A673 (cell line): Measurements from ENCODE around the gene ORC4. TPM values are rescaled to one million over a fixed set of nuclear protein-coding genes. Genes with fewer than 3 reads are reported as not detected.

Source experiments
- BruUV-seq: library from RNA; stranded (reverse); fragments of 400-500 nt; replicated peaks from 2 replicates; lab custom pipeline; 2021; lab: Mats Ljungman, UMichigan
- CTCF ChIA-PET: fragments of 300-600 bp; sonication (Branson Sonifier 250); formaldehyde crosslinking; loops from one replicate; lab custom pipeline; 2022; ENCODE audit warnings: antibody characterized with exemption; lab: Charles Lee
- POLR2A ChIA-PET: fragments of 300-600 bp; sonication (Branson Sonifier 250); formaldehyde crosslinking; loops from one replicate; lab custom pipeline; 2022; ENCODE audit warnings: antibody characterized with exemption; ENCODE audit not compliant: low non-redundant PET; lab: Charles Lee
- DNase-seq: peaks from one replicate; pipeline ENCODE4 v3.0.0-alpha.2; 2015; ENCODE audit warnings: low spot score
- H3K27ac ChIP-seq: fragments of 200-600 bp; sonication (generic); 2 replicates; pipeline ENCODE4 v1.5.1; 2016; ENCODE audit warnings: mixed run types, low read depth, mild to moderate bottlenecking, mixed read lengths, antibody characterized with exemption, low read length; ENCODE audit not compliant: poor library complexity, severe bottlenecking
- H3K27me3 ChIP-seq: fragments of 200-600 bp; sonication (generic); replicated peaks from 2 replicates; pipeline ENCODE4 v1.6.1; 2017; ENCODE audit warnings: mixed run types, low read depth, mild to moderate bottlenecking, mixed read lengths, antibody characterized with exemption, low read length; ENCODE audit not compliant: insufficient read depth, poor library complexity
- H3K36me3 ChIP-seq: fragments of 200-600 bp; sonication (generic); 2 replicates; pipeline ENCODE4 v1.6.1; 2016; ENCODE audit warnings: mixed run types, mild to moderate bottlenecking, mixed read lengths, antibody characterized with exemption, low read length; ENCODE audit not compliant: insufficient read depth, poor library complexity, severe bottlenecking
- H3K4me1 ChIP-seq: fragments of 200-600 bp; sonication (generic); 2 replicates; pipeline ENCODE4 v1.6.1; 2017; ENCODE audit warnings: mixed run types, mild to moderate bottlenecking, mixed read lengths, antibody characterized with exemption, low read length; ENCODE audit not compliant: insufficient read depth, poor library complexity, severe bottlenecking
- H3K4me3 ChIP-seq: fragments of 200-600 bp; sonication (generic); 2 replicates; pipeline ENCODE4 v1.5.1; 2016; ENCODE audit warnings: low read depth, mixed run types, mild to moderate bottlenecking, mixed read lengths, low read length; ENCODE audit not compliant: poor library complexity, severe bottlenecking
- H3K9me3 ChIP-seq: fragments of 200-600 bp; sonication (generic); 2 replicates; pipeline ENCODE4 v1.6.1; 2016; ENCODE audit warnings: mixed run types, low read depth, mild to moderate bottlenecking, mixed read lengths, antibody characterized with exemption, low read length; ENCODE audit not compliant: poor library complexity, severe bottlenecking
- CTCF ChIP-seq: fragments of 300-800, 200-600 bp; sonication (generic); conservative IDR thresholded peaks from 2 replicates; pipeline ENCODE4 v1.5.1; 2017; ENCODE audit warnings: low read depth, mild to moderate bottlenecking, antibody characterized with exemption, low read length, moderate library complexity, mixed read lengths
- EZH2 ChIP-seq: fragments of 200-600 bp; sonication (generic); IDR thresholded peaks from 2 replicates; pipeline ENCODE4 v1.6.1; 2017; ENCODE audit warnings: borderline replicate concordance, low read depth, mild to moderate bottlenecking, mixed read lengths, antibody characterized with exemption, low read length; ENCODE audit not compliant: poor library complexity, severe bottlenecking
- intact Hi-C: fragments of 100-400 bp; cut with micrococcal nuclease; formaldehyde crosslinking; loops from one replicate; pipeline ENCODE4 v1.10.0; 2022; ENCODE audit not compliant: unreplicated experiment
- total RNA-seq: library from RNA; stranded (reverse); gene quantifications from 2 replicates; pipeline ENCODE4 v1.2.3, GENCODE V29; 2021

The ORC4 gene
- total RNA-seq, 1 experiment from 2014 or later: 63.5 TPM

- ChIA-PET POLR2A (no interaction called here), CTCF (no interaction called here)
- Histone ChIP-seq H3K4me1 (peaks cover 13% of the 10 kb centered on the region), H3K27ac (peak overlapping the region; percentile 14), H3K27me3 (no peaks in the 10 kb centered on the region), H3K9me3 (no peaks in the 10 kb centered on the region), H3K36me3 (no peaks in the 10 kb centered on the region), H3K4me3 (peak overlapping the region; percentile 70)
- intact Hi-C loops: no loop called here
- TF ChIP-seq EZH2: no peak
- no peak for TF ChIP-seq CTCF
- DNase-seq: no peak
- no TSS peak for BruUV-seq
Measured at GRCh38 chr2:148022882-148023281, 2.3 kb upstream of the ORC4 start.

GRCh38 chr2:148022351-148022750 lies 1.8 kb upstream of the ORC4 start:
- intact Hi-C loops: no loop called here
- ChIA-PET CTCF (no interaction called here), POLR2A (no interaction called here)
- no peaks in the 10 kb centered on the region for H3K36me3 ChIP-seq
- TSS peak; percentile 24 for BruUV-seq
- H3K27ac ChIP-seq: peak overlapping the region; percentile 87
- H3K27me3 ChIP-seq: no peaks in the 10 kb centered on the region
- H3K9me3 ChIP-seq: no peaks in the 10 kb centered on the region
- H3K4me1 ChIP-seq: peaks cover 13% of the 10 kb centered on the region
- no peak for TF ChIP-seq EZH2
- TF ChIP-seq CTCF: no peak
- peak overlapping the region; percentile 70 for H3K4me3 ChIP-seq
- no peak for DNase-seq

- no peak for TF ChIP-seq EZH2
- TF ChIP-seq CTCF: no peak
- H3K27me3 ChIP-seq: no peaks in the 10 kb centered on the region
- intact Hi-C loops: loop anchor here (2.0 kb wide), 1 partner anchor 77 kb away; no protein-coding TSS in a partner anchor
- BruUV-seq: no TSS peak
- DNase-seq: no peak
- CTCF ChIA-PET: no interaction called here
- POLR2A ChIA-PET: no interaction called here
- H3K4me1 ChIP-seq: peaks cover 13% of the 10 kb centered on the region
- H3K9me3 ChIP-seq: no peaks in the 10 kb centered on the region
- no peaks in the 10 kb centered on the region for H3K36me3 ChIP-seq
- peak overlapping the region; percentile 70 for H3K4me3 ChIP-seq
- H3K27ac ChIP-seq: peak overlapping the region; percentile 87
Measured at GRCh38 chr2:148021886-148022285, 1.3 kb upstream of the ORC4 start.
